ENCODE results near the gene GPRIN1. TPM values are rescaled to one million over a fixed set of nuclear protein-coding genes. Genes with fewer than 3 reads are reported as not detected.

Gene GPRIN1
- total and polyA plus RNA-seq, 9 donors, result 0.08 to 0.50 (median 0.20) TPM

- 33 to 43% (median 34%) methylated on average over 4 of the region's 4 CpGs for WGBS, 3 donors
- Histone ChIP-seq H3K27me3 (no peaks in the 10 kb centered on the region), H3K27ac (no peak overlapping the region), H3K4me1 (ENCODE audit: insufficient read depth) (no peaks in the 10 kb centered on the region), H3K4me3 (no peak overlapping the region), H3K36me3 (no peaks in the 10 kb centered on the region), H3K9me3 (no peaks in the 10 kb centered on the region)
- TF ChIP-seq POLR2A (IDR thresholded peaks at IDR 0.05) (no peak), EP300 (IDR thresholded peaks at IDR 0.05) (no peak), CTCF (IDR thresholded peaks at IDR 0.05) (no peak)
- intact Hi-C loops (cut with DNase I), result no loop called here
- DNase-seq, result no peak
These were observed 30.0 kb upstream of the GPRIN1 start for GRCh38 chr5:176639981-176640380.

- no peaks in the 10 kb centered on the region for H3K4me1 ChIP-seq (ENCODE audit: insufficient read depth)
- no peak overlapping the region for H3K27ac ChIP-seq
- intact Hi-C loops (cut with DNase I), result no loop called here
- WGBS, 3 donors, result 48 to 65% (median 62%) methylated on average over 3 to 4 of the region's 4 CpGs
- no peak overlapping the region for H3K4me3 ChIP-seq
- DNase-seq, result no peak
- no peaks in the 10 kb centered on the region for H3K36me3 ChIP-seq
- H3K27me3 ChIP-seq, result no peaks in the 10 kb centered on the region
- H3K9me3 ChIP-seq, result no peaks in the 10 kb centered on the region
- no peak for TF ChIP-seq CTCF (IDR thresholded peaks at IDR 0.05)
- TF ChIP-seq POLR2A (IDR thresholded peaks at IDR 0.05), result no peak
- no peak for TF ChIP-seq EP300 (IDR thresholded peaks at IDR 0.05)
These were observed 29.3 kb upstream of the GPRIN1 start for GRCh38 chr5:176639208-176639607.

GRCh38 chr5:176638437-176638836 lies 28.5 kb upstream of the GPRIN1 start:
- no peak for TF ChIP-seq CTCF (IDR thresholded peaks at IDR 0.05)
- TF ChIP-seq POLR2A (IDR thresholded peaks at IDR 0.05), result no peak
- TF ChIP-seq EP300 (IDR thresholded peaks at IDR 0.05), result no peak
- H3K36me3 ChIP-seq, result no peaks in the 10 kb centered on the region
- no peaks in the 10 kb centered on the region for H3K27me3 ChIP-seq
- DNase-seq, result no peak
- no peaks in the 10 kb centered on the region for H3K4me1 ChIP-seq (ENCODE audit: insufficient read depth)
- no peak overlapping the region for H3K4me3 ChIP-seq
- intact Hi-C loops (cut with DNase I), result no loop called here
- H3K27ac ChIP-seq, result no peak overlapping the region
- H3K9me3 ChIP-seq, result no peaks in the 10 kb centered on the region
- WGBS, 3 donors, result 92 to 95% (median 95%) methylated on average over 3 of the region's 3 CpGs

GRCh38 chr5:176637556-176637955 lies 27.6 kb upstream of the GPRIN1 start:
- Histone ChIP-seq H3K9me3 (no peaks in the 10 kb centered on the region), H3K36me3 (no peaks in the 10 kb centered on the region), H3K27me3 (no peaks in the 10 kb centered on the region), H3K4me3 (no peak overlapping the region), H3K4me1 (ENCODE audit: insufficient read depth) (no peaks in the 10 kb centered on the region), H3K27ac (no peak overlapping the region)
- no peak for DNase-seq
- intact Hi-C loops (cut with DNase I), result no loop called here
- WGBS, 3 donors, result 36 to 47% (median 42%) methylated on average over 4 of the region's 4 CpGs
- no peak for TF ChIP-seq EP300 (IDR thresholded peaks at IDR 0.05)

- Histone ChIP-seq H3K4me1 (ENCODE audit: insufficient read depth) (no peaks in the 10 kb centered on the region), H3K9me3 (no peaks in the 10 kb centered on the region), H3K27me3 (no peaks in the 10 kb centered on the region), H3K4me3 (no peak overlapping the region), H3K36me3 (no peaks in the 10 kb centered on the region), H3K27ac (no peak overlapping the region)
- WGBS, 3 donors, result 30 to 53% (median 35%) methylated on average over 9 of the region's 9 CpGs
- DNase-seq, result no peak
- no peak for TF ChIP-seq EP300 (IDR thresholded peaks at IDR 0.05)
- TF ChIP-seq POLR2A (IDR thresholded peaks at IDR 0.05), result no peak
- no peak for TF ChIP-seq CTCF (IDR thresholded peaks at IDR 0.05)
- intact Hi-C loops (cut with DNase I), result no loop called here
These were observed 26.5 kb upstream of the GPRIN1 start for GRCh38 chr5:176636426-176636825.
